ENCODE results near the gene ZSCAN5C.
A peak's percentile ranks its signal among the peaks of the same experiment; 100 is the strongest.
"Not testable (repeated sequence)": the region's sequence is repeated elsewhere in the genome, so short reads cannot be mapped to it uniquely, and the experiment has no call there.

Gene ZSCAN5C

DNA sequence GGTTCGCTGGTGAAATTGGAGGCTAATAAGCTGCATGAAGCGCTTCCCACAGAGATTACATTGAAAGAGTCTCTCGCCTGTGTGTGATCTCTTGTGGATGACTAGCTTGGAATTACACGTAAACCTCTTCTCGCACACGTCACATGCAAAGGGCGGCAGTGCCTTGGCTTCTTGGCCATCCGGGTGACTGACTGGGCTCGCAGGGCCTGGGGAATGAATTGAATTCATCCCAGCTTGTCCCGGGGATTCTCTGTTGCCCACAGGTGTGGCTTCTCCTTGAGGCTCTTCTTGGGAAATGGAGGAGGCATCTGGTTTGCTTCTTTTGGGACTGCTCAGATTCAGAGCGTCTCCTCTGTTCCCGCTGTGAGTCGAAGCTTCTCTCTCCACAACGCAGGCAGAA lies 19.8 kb downstream of the ZSCAN5C start:
- Mint-ChIP-seq H3K27ac (no peak overlapping the region), H3K36me3 (ENCODE audit: low read depth) (peaks cover 40% of the 10 kb centered on the region), H3K4me1 (no peaks in the 10 kb centered on the region), H3K27me3 (ENCODE audit: low read depth, poor library complexity) (peaks cover 9% of the 10 kb centered on the region), H3K9me3 (peaks cover 29% of the 10 kb centered on the region), H3K4me3 (no peak overlapping the region)
- DNase-seq: no peak
- TF ChIP-seq, protein P1, sequence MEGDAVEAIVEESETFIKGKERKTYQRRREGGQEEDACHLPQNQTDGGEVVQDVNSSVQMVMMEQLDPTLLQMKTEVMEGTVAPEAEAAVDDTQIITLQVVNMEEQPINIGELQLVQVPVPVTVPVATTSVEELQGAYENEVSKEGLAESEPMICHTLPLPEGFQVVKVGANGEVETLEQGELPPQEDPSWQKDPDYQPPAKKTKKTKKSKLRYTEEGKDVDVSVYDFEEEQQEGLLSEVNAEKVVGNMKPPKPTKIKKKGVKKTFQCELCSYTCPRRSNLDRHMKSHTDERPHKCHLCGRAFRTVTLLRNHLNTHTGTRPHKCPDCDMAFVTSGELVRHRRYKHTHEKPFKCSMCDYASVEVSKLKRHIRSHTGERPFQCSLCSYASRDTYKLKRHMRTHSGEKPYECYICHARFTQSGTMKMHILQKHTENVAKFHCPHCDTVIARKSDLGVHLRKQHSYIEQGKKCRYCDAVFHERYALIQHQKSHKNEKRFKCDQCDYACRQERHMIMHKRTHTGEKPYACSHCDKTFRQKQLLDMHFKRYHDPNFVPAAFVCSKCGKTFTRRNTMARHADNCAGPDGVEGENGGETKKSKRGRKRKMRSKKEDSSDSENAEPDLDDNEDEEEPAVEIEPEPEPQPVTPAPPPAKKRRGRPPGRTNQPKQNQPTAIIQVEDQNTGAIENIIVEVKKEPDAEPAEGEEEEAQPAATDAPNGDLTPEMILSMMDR (IDR thresholded peaks at IDR 0.05): no peak

DNA sequence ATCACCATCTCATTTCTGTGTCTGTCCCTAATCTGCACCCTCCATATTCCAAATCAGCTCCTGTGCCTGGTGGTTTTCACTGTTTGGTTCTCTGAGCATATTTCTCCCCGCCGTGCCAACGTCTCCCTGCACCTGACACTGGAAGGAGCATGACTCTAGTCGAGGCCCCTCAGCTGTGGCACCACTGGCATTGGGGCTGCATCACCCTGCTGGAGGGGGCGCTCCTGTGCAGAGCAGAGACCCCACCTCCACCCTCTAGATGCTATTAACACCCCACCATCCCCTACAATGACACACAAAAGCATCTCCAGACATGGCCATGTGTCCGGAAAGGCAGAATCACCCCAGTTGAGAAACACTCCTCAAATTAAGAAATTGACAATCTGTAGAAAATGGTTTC lies 20.8 kb downstream of the ZSCAN5C start:
- TF ChIP-seq, protein P1 (IDR thresholded peaks at IDR 0.05): no peak
- H3K36me3 Mint-ChIP-seq (ENCODE audit: low read depth): peaks cover 40% of the 10 kb centered on the region
- H3K9me3 Mint-ChIP-seq: peaks cover 24% of the 10 kb centered on the region
- no peak overlapping the region for H3K27ac Mint-ChIP-seq
- no peaks in the 10 kb centered on the region for H3K4me1 Mint-ChIP-seq
- peaks cover 5% of the 10 kb centered on the region for H3K27me3 Mint-ChIP-seq (ENCODE audit: low read depth, poor library complexity)
- no peak for DNase-seq
- no peak overlapping the region for H3K4me3 Mint-ChIP-seq

GRCh38 chr19:56223481-56223880 lies 21.4 kb downstream of the ZSCAN5C start:
- DNase-seq: no peak
- H3K4me3 Mint-ChIP-seq: no peak overlapping the region
- H3K27ac Mint-ChIP-seq: no peak overlapping the region
- TF ChIP-seq, protein P1 (IDR thresholded peaks at IDR 0.05): no peak
- H3K4me1 Mint-ChIP-seq: no peaks in the 10 kb centered on the region
- peaks cover 6% of the 10 kb centered on the region for H3K27me3 Mint-ChIP-seq (ENCODE audit: low read depth, poor library complexity)
- H3K36me3 Mint-ChIP-seq (ENCODE audit: low read depth): peaks cover 40% of the 10 kb centered on the region
- H3K9me3 Mint-ChIP-seq: peaks cover 24% of the 10 kb centered on the region

DNA sequence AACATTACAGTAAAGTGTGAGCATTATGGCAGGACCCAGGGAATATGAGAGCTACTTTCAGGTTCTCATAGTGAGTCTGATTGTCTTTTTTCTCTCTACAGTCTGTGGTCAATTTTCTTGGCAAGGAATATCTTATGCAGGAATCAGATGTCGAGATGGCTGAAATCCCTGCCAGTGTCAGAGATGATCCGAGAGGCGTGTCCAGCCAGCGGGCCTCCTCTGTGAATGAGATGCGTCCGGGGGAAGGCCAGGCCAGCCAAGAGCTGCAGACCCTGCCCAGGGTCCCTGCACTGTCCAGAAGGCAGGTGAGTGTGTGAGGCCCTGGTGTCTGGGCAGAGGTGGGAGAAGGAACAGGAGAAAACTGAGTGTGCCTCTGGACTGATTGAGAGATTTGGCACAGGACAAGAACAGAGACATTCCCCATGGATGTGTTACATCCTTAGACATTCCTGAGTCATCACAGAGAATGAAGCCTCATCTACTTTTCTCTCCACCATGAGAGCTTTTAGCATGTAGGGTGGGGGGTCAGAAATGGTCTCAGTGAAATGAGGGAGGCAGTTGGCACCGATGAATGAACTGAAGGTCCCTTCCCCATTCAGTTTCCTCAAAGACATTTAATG lies 43.2 kb downstream of the ZSCAN5C start:
- TF ChIP-seq, protein P1 (IDR thresholded peaks at IDR 0.05): no peak
- DNase-seq: no peak
- Mint-ChIP-seq H3K4me1 (no peaks in the 10 kb centered on the region), H3K4me3 (no peak overlapping the region), H3K9me3 (peaks cover 59% of the 10 kb centered on the region), H3K27ac (no peak overlapping the region), H3K36me3 (ENCODE audit: low read depth) (peaks cover 4% of the 10 kb centered on the region), H3K27me3 (ENCODE audit: low read depth, poor library complexity) (peaks cover 10% of the 10 kb centered on the region)

DNA sequence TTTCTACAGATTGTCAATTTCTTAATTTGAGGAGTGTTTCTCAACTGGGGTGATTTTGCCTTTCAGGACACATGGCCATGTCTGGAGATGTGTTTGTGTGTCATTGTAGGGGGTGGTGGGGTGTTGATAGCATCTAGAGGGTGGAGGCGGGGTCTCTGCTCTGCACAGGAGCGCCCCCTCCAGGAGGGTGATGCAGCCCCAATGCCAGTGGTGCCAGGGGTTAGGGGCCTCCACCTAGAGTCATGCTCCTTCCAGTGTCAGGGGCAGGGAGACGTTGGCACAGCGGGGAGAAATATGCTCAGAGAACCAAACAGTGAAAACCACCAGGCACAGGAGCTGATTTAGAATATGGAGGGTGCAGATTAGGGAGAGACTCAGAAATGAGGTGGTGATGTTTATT lies 43.7 kb downstream of the ZSCAN5C start:
- not testable (repeated sequence) for H3K4me1 Mint-ChIP-seq; H3K4me3 Mint-ChIP-seq; DNase-seq; H3K27me3 Mint-ChIP-seq (ENCODE audit: low read depth, poor library complexity); H3K36me3 Mint-ChIP-seq (ENCODE audit: low read depth)
- Mint-ChIP-seq H3K9me3 (peaks cover 63% of the 10 kb centered on the region), H3K27ac (peak overlapping the region; percentile 17)

DNA sequence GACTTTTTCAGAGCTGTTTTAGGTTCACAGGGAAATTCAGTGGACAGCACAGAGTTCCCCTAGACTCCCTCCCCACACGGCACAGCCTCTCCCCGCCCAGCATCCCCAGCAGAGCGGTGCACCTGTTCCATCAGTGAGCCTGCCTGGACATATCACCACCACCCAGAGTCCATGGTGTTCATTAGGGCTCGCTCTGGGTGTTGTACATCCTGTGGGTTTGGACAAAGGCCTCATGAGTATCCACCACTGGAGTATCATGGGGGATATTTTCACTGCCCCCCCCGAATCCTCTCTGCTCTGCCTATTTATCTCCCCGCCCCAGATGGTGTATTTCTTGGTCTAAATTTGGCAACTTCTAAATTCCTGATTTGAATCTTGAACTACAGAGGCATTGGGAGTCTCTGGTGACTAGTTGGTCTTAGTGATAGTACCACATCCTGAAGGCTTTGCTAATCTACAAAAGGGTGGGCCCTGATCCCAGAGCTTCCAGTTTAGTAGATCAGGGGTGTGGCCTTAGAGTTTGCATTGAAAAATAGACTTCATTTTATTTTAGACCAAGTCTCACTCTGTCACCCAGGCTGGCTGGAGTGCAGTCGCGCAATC lies 46.8 kb downstream of the ZSCAN5C start:
- not testable (repeated sequence) for H3K4me1 Mint-ChIP-seq; DNase-seq; H3K4me3 Mint-ChIP-seq; H3K27me3 Mint-ChIP-seq (ENCODE audit: low read depth, poor library complexity); H3K27ac Mint-ChIP-seq
- H3K36me3 Mint-ChIP-seq (ENCODE audit: low read depth): peaks cover 12% of the 10 kb centered on the region
- H3K9me3 Mint-ChIP-seq: peaks cover 70% of the 10 kb centered on the region
